Measurements from ENCODE around the gene HMSD.

HMSD gene

GRCh38 chr18:63992751-63993150, 43.6 kb downstream of the HMSD start:
- no peak for DNase-seq (ENCODE audit: low read depth in 2 of 2)

GRCh38 chr18:63994783-63995399, 45.8 kb downstream of the HMSD start:
- DNase-seq (ENCODE audit: low read depth in 2 of 2): peak in 1 of 2 experiments; percentile 29

- DNase-seq (ENCODE audit: low read depth in 2 of 2): no peak
Observed at GRCh38 chr18:63997041-63997440, 47.9 kb downstream of the HMSD start.

GRCh38 chr18:63997606-63998005, 48.5 kb downstream of the HMSD start:
- DNase-seq (ENCODE audit: low read depth in 2 of 2): no peak

- no peak for DNase-seq (ENCODE audit: low read depth in 2 of 2)
Observed at GRCh38 chr18:63999871-64000270, 50.8 kb downstream of the HMSD start.

- no peak for DNase-seq (ENCODE audit: low read depth in 2 of 2)
Observed at GRCh38 chr18:64002581-64002980, 53.5 kb downstream of the HMSD start.

- DNase-seq (ENCODE audit: low read depth in 2 of 2): no peak
Observed at GRCh38 chr18:64009305-64009704, 60.2 kb downstream of the HMSD start.

Data from fibroblast of skin of left biceps (primary cell).